Measurements from ENCODE around the gene AMIGO1.

The AMIGO1 gene, protein sequence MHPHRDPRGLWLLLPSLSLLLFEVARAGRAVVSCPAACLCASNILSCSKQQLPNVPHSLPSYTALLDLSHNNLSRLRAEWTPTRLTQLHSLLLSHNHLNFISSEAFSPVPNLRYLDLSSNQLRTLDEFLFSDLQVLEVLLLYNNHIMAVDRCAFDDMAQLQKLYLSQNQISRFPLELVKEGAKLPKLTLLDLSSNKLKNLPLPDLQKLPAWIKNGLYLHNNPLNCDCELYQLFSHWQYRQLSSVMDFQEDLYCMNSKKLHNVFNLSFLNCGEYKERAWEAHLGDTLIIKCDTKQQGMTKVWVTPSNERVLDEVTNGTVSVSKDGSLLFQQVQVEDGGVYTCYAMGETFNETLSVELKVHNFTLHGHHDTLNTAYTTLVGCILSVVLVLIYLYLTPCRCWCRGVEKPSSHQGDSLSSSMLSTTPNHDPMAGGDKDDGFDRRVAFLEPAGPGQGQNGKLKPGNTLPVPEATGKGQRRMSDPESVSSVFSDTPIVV

DNA sequence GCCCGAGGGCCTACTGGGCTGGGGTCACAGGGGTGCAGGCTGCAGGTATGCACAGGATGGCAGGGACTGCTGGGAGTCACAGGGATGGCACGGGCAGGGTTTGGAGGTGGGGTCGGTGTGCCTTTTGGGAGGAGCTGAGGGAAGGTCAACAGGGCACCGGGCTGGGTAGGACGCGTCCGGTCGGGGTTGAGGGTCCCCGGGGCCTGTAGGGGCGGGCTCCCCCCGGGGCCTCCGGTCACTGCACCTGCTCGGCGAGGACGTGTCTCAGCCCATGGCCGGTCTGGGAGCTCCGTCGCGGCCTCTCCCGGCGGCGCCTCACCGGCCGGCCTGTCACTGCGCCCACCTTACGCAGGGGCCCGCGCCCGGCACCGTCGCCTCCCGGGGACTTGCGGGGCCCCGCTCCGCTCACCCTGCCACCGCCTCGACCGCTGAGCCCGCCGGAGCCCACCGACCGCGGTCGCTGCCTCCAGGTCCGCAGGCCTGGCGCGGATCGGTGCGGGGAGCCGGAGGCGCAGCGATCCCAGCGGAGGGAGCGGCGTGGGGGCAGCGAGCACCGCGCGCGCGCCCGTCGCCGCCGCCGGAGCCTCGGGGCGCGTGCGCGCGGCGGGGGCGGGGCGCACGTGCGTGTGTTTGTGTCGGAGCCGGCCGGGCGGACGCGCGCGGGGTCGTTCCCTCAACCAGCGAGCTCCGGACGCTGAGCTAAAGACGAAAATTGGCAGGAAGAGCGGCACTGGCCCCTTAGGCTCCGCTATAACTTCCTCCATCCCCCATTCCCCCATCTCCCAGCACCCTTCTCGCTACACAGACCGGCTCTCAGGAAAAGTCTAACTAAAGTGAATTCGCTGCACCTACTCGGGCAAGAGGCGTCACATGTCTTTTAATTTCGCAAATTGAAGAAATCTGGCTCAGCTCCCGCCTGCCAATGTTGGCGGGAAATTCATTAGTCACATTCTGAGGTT, at the start of gene AMIGO1:
TSS of gene AMIGO1 (minus strand) at position 552 of the 959 bp plus-strand sequence. CDS start 815 bp downstream, outside the sequence.
- DNase-seq (ENCODE audit: low spot score) = peak; percentile 85
- TF ChIP-seq, protein P1, sequence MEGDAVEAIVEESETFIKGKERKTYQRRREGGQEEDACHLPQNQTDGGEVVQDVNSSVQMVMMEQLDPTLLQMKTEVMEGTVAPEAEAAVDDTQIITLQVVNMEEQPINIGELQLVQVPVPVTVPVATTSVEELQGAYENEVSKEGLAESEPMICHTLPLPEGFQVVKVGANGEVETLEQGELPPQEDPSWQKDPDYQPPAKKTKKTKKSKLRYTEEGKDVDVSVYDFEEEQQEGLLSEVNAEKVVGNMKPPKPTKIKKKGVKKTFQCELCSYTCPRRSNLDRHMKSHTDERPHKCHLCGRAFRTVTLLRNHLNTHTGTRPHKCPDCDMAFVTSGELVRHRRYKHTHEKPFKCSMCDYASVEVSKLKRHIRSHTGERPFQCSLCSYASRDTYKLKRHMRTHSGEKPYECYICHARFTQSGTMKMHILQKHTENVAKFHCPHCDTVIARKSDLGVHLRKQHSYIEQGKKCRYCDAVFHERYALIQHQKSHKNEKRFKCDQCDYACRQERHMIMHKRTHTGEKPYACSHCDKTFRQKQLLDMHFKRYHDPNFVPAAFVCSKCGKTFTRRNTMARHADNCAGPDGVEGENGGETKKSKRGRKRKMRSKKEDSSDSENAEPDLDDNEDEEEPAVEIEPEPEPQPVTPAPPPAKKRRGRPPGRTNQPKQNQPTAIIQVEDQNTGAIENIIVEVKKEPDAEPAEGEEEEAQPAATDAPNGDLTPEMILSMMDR (IDR thresholded peaks at IDR 0.05; ENCODE audit: extremely low read depth, missing control alignments) = no peak

DNA sequence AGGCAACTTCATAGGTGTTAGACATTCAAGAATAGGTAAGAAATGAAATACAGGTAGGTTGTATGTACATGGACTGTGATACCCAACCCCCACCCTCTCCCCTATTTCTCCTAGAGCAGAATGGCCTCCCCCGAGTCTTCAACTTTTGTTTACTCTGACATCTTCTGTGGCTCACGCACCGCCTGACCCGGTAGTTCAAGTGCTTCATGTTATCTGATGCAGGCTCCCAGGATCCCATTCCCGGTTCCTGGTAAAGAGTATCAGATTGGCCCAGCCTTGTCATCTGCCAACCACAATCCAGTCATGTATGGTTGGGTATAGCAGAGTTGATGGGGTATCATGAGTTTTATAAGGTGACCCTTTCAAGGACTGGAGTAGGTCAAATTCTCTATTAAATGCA, 48.0 kb upstream of the AMIGO1 start:
- TF ChIP-seq, protein P1 (IDR thresholded peaks at IDR 0.05; ENCODE audit: extremely low read depth, missing control alignments) = no peak
- DNase-seq (ENCODE audit: low spot score) = no peak

DNA sequence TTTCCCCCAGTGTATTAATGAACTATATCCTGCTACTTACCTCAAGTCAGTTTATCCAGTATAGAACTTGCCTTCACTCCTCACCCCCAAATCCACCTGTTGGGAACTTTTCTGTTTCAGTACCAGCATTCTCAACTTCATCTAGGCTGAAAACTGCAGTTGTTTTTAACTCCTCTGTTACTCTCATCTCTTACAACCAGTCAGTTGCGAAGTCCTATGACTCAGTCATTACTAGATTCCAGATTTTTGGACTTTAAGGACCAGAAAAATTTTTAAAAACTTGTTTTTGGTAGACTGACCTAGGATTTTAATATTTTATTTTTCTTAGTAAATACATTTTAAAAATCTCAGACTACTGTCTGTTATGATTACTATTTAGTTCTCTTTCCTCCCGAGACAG, 47.0 kb upstream of the AMIGO1 start:
- DNase-seq (ENCODE audit: low spot score) = no peak
- TF ChIP-seq, protein P1 (IDR thresholded peaks at IDR 0.05; ENCODE audit: extremely low read depth, missing control alignments) = no peak

DNA sequence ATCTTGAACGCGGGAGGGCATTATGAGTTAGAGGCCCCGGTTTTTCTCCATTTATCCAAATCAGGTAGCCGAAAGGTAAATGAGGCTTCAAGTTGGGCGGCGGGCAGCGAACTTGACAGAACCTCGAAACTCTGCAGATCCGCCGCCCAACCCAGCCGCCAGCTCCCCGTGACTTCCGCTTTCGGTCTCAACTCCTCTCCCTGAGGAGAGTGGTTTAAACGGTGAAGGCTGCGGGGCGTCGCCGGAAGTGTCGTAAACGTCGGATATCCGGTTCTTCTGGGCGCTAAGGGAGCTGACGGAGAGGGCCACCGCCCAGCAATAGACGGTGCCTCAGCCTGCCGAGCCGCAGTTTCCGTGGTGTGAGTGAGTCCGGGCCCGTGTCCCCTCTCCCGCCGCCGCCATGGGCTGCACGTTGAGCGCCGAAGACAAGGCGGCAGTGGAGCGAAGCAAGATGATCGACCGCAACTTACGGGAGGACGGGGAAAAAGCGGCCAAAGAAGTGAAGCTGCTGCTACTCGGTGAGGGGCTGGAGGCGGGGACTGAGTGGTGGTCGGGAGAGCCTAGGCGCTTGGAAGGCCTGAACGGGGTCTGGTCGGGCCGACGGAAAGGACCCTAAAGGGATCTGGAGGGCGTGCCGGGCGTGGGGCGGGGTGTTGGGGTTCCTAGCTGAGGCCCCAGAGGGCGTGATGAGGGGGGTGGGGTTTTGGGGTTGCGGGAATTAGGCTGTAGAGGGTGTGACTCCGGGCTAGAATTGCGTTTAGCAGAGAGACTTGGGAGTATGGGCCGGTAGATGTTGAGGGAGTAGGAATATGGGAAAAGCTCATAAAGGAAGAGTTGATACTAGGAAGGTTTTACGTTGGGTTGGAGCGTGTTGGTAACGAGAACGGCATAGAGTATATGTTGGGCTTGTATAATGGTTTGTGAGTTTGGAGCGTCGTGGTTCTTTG, 39.1 kb upstream of the AMIGO1 start, which contains the start of gene GNAI3:
TSS of gene GNAI3 (plus strand) at position 295 of the 947 bp plus-strand sequence. CDS start at position 401, 106 bp downstream.
- DNase-seq (ENCODE audit: low spot score) = peak; percentile 93
- TF ChIP-seq, protein P1 (IDR thresholded peaks at IDR 0.05; ENCODE audit: extremely low read depth, missing control alignments) = no peak

DNA sequence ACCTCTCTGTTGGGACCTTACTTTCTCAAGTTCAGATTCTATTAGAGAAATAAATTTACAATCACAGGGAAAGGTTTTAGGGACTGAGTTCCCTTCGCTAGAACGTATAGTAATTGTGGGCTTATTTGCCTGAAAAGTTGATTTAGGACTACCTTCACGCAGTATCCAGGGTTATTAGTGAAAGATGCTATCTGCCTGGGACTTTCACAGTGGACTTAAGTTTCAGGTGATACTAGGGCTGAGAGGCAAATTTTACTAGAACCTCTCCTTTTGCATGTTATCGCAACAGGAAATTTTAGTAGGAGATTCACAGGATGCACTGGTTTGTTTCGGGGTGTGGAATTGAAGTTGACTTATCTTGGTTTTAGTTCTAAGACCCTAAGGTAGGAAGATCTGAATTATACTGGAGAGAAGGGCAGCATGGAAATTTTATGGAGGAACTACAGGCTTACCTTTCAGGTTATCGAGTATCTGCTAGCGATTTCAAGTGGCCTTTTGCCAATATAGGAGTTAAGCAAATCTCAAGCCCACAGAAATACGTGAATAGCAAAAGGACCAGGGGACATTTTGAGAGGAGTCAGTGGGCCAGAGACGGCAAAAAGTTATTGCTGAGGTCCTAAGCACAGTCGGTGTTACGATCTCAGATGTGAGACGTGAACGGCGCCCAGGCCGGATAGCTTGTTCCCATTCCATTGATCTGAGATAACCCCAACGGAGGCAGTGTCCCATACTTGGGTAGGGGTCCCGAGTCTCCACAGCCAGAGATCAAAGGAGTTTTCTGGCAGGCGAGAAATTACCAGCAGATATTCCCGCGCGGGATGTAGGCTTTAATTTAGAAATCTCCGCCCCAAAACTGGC, 38.2 kb upstream of the AMIGO1 start:
- TF ChIP-seq, protein P1 (IDR thresholded peaks at IDR 0.05; ENCODE audit: extremely low read depth, missing control alignments) = no peak
- peak; percentile 25 for DNase-seq (ENCODE audit: low spot score)

Data from GM20000 (cell line).